CD4-positive, alpha-beta T cell treated with Interleukin-2 at 100 ng/mL for 4 hours (primary cell): Measurements from ENCODE around the gene SLC25A38.
A peak's percentile ranks its signal among the peaks of the same experiment; 100 is the strongest.

Source experiments
- DNase-seq: peaks from one replicate; pipeline ENCODE4 v3.0.0-alpha.2; 2020; ENCODE audit warnings: low spot score

The SLC25A38 gene

DNA sequence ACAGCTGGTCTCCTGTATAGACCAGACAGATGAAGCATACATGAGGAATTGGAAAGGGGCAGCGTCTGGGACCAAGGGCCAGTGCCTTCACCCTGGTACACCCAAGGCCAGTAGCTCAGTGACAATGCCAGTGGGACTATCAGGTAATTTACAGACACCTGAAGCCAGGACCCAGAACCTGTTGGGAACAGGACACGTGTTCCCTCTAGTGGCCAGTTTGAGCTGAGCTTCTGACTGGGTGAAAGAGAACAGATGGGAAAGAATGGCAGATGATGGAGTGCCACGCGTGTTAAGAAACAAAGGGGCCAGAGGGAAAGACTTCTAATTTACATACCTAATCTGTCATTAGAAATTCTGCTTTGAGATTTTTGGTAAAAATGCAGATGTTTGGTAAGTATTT is 5.1 kb upstream of the SLC25A38 start:
- DNase-seq, result peak; percentile 75

- no peak for DNase-seq
These were observed 4.0 kb upstream of the SLC25A38 start for GRCh38 chr3:39378957-39379777.

DNA sequence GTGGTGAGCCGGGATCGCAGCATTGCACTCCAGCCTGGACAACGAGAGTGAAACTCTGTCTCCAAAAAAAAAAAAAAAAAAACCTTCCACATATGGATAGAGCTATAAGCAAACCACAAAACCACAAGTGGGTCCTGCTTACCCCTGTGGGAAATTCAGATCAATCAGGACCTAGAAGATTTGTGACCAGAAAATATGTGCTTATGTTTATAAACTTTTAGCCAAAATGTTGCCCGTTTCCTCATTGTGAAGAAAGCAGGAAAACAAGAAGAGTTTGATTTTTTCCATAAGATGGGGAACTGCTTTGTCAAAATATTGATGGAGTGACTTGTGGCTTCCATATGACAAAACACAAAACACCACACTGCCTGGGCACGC is 3.4 kb upstream of the SLC25A38 start:
- DNase-seq, result no peak

- DNase-seq, result no peak
These were observed 1.7 kb upstream of the SLC25A38 start for GRCh38 chr3:39381432-39381831.

GRCh38 chr3:39383881-39384664 is 903 bp downstream of the SLC25A38 start:
- DNase-seq, result peak; percentile 93

DNA sequence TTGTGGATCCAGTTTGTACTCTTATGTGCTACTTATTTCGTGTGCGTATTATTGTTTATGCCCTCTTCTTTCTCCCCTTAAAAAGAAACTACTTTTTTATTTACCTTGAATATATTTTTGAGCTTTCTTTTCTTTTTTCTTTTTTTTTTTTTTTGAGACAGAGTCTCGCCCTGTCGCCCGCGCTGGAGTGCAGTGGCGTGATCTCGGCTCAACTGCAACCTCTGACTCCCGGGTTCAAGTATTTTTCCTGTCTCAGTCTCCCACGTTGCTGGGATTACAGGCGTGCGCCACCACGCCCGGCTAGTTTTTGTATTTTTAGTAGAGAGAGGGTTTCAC is 1.5 kb downstream of the SLC25A38 start:
- no peak for DNase-seq

- no peak for DNase-seq
These were observed 2.4 kb downstream of the SLC25A38 start for GRCh38 chr3:39385456-39386090.

GRCh38 chr3:39386318-39386717 is 3.1 kb downstream of the SLC25A38 start:
- DNase-seq, result no peak

DNA sequence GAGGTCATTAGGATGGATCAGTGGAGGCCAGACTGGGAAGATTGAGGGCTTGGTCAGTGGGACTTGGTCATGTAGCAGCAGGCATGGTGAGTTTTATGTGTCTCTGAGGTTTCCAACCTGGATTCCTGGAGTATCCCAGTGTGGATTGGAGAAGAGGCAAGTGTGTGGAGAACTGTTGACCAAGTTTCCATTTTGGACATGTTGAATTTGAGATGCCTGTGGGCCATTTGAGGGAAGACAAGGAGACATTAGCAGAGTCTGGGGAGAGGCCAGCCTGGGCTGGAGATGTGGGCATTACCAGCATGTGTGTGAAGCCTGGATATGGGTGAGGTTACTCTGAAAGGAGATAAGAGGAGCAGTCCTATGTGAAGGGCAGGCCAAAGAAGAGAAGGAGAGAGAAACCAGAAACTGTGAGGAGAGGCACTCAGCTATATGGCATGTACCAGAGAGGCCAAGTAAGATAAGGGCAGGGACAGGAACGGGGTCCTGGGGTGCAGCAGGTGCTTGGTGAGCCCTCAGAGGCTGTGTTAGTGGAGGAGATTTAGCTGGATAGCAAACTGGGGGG is 4.3 kb downstream of the SLC25A38 start:
- DNase-seq, result no peak

DNA sequence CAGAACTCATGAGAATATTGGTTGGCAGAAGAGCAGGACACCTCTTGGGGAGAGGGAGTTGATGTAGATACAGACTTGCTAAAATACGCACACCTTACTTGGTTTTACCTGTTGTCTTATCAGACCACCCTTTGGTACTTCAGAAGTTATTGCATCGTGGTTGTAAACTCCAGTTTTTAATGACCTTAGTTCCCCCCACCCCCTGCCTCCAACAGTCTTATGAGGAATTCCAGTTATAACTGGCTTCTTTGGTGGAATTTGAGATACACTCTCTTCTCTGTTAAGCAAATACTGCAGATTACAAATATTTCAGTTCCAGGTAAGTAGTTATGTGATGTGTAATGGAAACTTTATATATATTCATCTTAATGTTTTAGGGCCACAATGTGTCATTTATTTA is 5.0 kb downstream of the SLC25A38 start:
- no peak for DNase-seq

GRCh38 chr3:39388741-39389248 is 5.6 kb downstream of the SLC25A38 start:
- peak; percentile 15 for DNase-seq

DNA sequence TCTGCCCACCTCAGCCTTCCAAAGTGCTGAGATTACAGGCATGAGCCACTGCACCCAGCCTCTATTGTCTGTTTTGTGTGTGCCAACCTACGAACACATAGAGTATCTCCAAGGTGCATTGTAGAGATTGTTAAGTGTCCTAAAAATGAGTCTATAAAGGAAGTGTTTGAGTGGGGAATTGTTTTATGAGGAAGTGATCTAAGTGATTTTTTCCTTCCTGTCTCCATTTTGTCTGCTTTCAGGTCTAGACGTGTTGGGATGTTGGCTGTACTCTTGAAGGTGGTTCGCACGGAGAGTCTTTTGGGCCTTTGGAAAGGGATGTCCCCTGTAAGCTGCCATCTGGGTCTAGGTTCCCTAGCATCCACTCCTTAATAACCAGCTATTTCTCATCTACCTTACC is 7.0 kb downstream of the SLC25A38 start:
- DNase-seq, result no peak

DNA sequence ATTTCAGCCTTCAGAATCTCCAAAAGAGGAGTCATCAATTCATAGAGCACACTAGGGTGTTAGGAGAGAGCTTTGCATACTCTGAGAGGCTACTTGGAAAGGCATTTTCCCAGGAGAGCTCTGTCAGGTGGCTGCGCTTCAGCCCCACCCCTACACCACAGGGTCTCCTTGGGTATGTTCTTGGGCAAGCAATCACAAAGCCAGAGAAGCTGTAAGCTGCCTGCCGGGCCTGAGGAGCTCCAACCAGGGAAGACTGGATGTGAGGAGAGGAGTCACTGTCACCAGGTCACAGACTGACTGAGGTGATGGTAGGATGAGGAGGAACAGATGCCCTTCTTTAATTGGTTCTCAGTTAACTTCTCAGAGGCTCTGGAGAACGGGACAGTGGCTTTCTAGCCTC is 13.5 kb downstream of the SLC25A38 start:
- DNase-seq, result no peak

GRCh38 chr3:39398700-39399099 is 15.5 kb downstream of the SLC25A38 start:
- DNase-seq, result peak; percentile 9

DNA sequence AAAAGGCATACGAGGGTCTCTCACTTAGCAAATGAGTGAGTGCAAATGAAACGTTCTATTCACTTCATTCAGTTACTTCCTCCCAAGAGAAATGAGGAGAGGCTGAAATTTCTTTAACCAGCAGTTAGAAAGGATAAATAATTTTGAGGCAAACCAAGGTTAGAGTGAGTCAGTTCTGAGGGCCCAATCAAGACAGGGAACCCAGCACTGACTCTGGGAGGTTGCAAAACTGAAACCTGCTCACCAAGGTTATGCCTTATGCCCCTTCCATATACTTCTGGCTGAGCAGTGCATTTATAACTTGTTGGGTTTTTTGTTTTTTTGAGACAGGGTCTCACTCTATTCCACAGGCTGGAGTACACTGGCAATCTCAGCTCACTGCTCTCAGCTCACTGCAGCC is 18.8 kb downstream of the SLC25A38 start:
- no peak for DNase-seq

GRCh38 chr3:39404943-39405686 is 21.9 kb downstream of the SLC25A38 start:
- DNase-seq, result no peak

DNA sequence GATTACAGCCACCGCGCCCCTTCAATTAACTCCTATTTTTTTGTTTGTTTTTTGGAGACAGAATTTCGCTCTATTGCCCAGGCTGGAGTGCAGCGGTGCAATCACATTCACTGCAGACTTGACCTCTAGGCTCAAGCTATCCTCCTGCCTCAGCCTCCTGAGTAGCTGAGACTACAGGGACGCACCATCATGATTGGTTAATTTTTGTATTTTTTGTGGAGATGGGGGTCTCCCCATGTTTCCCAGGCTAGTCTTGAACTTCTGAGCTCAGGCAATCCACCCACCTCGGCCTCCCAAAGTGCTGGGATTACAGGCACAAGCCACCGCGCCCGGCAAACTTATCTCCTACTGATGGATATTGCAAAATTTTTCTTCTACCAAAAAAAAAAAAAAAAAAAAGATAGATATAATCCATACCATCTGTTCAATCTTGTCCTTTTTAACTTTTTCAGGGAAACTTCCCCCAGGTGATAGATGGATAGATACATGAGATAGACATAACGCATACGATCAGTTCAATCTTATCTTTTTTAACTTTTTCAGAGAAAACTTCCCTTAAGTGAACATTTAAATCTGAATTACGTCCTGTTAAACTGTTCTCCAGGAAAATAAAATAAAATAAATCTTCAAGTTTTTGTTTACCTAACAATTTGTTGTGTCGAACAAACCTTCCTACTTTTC is 22.7 kb downstream of the SLC25A38 start:
- DNase-seq, result no peak

DNA sequence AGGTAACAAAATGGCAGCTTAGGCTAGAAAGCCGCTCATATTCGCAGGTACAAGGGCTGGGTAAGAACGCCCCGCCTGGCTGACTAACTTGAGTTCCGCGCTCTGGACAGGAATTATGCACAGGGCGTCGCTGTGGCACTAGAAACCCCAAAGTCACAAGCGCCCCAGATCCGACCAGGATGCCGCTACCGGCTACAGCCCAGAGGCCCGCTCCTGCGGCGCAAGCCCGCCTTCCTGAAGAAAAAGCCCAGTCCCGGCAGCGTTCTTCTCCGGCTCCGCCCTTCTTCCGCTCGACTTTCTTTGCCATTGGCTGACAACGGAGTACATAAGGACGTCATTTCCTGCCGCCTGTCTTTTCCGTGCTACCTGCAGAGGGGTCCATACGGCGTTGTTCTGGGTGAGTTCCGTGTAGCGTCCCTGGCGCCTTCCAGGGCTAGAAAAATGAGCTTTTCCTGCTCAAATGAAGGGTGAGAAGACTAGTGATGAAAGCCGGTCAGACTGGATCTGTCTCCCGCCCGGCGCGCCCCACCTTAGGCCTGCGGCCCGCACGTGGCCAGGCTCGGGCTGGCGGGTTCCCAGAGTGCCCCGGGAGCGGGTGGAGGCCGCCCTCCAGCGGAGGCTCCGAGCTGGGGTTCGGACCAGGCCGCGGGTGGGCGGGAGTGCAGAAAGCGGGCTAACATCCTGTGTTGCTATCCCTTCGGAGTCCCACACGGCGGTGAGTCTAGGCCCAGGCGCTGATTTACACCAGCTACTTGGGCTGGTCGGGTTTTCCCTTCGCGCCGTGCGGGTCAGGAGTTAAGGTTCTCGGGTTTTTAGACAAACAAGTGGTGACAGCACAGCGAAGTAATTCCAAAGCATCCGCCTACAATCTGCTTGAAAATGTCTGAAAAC is 23.4 kb downstream of the SLC25A38 start, which contains the start of gene RPSA:
Gene RPSA (plus strand): TSS at position 353 of the 891 bp plus-strand sequence. CDS start 934 bp downstream, outside the sequence.
- peak; percentile 99 for DNase-seq

DNA sequence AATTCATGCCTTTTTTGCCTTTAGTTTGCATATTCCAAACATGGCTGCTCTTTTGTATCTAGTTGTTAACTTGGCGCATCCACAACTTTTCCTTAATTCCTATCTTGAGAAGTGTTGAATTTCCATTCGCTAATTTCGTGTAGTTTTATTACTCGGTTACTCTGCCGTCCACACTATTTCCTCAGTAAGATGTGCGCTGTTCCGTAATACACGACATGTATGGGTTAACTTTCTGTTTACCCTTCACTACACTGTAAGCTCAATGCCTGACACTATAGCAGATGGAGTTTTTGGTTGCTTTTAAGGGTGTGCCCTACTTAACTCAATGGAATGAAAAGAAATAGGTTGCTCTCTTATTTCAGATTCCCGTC is 24.1 kb downstream of the SLC25A38 start:
- no peak for DNase-seq
